ENCODE results near the gene WHRN. TPM values are rescaled to one million over a fixed set of nuclear protein-coding genes. Genes with fewer than 3 reads are reported as not detected.

WHRN gene
- total RNA-seq, 4 donors from 2014 or later = 8.1 to 12.6 (median 10.7) TPM

GRCh38 chr9:114465417-114465816 is 39.9 kb downstream of the WHRN start:
- Histone ChIP-seq H3K36me3 (peaks cover 0 to 43% (median 12%) of the 10 kb centered on the region in 4 donors), H3K27me3 (no peaks in the 10 kb centered on the region), H3K9me3 (peaks cover 0 to 11% (median 0%) of the 10 kb centered on the region in 4 donors), H3K27ac (replicated peaks in 1 of 4) (no peak overlapping the region), H3K4me1 (no peaks in the 10 kb centered on the region), H3K4me3 (no peak overlapping the region)
- TF ChIP-seq POLR2AphosphoS5 (IDR thresholded peaks at IDR 0.05) = no peak
- DNase-seq (ENCODE audit: extremely low spot score) = no peak
- intact Hi-C loops (cut with DNase I) = no loop called here
- WGBS = 90% methylated on average over 1 of the region's 4 CpGs

GRCh38 chr9:114464281-114465051 is 40.8 kb downstream of the WHRN start:
- 95% methylated on average over 4 of the region's 5 CpGs for WGBS
- Histone ChIP-seq H3K4me1 (no peaks in the 10 kb centered on the region), H3K4me3 (no peak overlapping the region), H3K36me3 (peaks cover 0 to 41% (median 10%) of the 10 kb centered on the region in 4 donors), H3K27me3 (no peaks in the 10 kb centered on the region), H3K9me3 (peaks cover 0 to 3% (median 0%) of the 10 kb centered on the region in 4 donors), H3K27ac (replicated peaks in 1 of 4) (no peak overlapping the region)
- intact Hi-C loops (cut with DNase I) = no loop called here
- TF ChIP-seq POLR2A (IDR thresholded peaks at IDR 0.05; ENCODE audit: low read depth) (no peak), CTCF (IDR thresholded peaks at IDR 0.05) (no peak), EP300 (IDR thresholded peaks at IDR 0.05) (no peak), POLR2AphosphoS5 (IDR thresholded peaks at IDR 0.05) (no peak)
- no peak for DNase-seq (ENCODE audit: extremely low spot score)

- H3K27ac ChIP-seq (replicated peaks in 1 of 4) = no peak overlapping the region
- H3K27me3 ChIP-seq = no peaks in the 10 kb centered on the region
- H3K36me3 ChIP-seq = peaks cover 0 to 31% (median 6%) of the 10 kb centered on the region in 4 donors
- no peak for DNase-seq (ENCODE audit: extremely low spot score)
- TF ChIP-seq EP300 (IDR thresholded peaks at IDR 0.05) (no peak), CTCF (IDR thresholded peaks at IDR 0.05) (no peak), POLR2A (IDR thresholded peaks at IDR 0.05; ENCODE audit: low read depth) (no peak), POLR2AphosphoS5 (IDR thresholded peaks at IDR 0.05) (no peak)
- H3K4me3 ChIP-seq = no peak overlapping the region
- no peaks in the 10 kb centered on the region for H3K9me3 ChIP-seq
- H3K4me1 ChIP-seq = no peaks in the 10 kb centered on the region
- 75% methylated on average over 5 of the region's 5 CpGs for WGBS
- intact Hi-C loops (cut with DNase I) = no loop called here
These were observed 42.5 kb downstream of the WHRN start for GRCh38 chr9:114462791-114463190.

- Histone ChIP-seq H3K9me3 (no peaks in the 10 kb centered on the region), H3K27ac (replicated peaks in 1 of 4) (no peak overlapping the region), H3K36me3 (peaks cover 0 to 31% (median 6%) of the 10 kb centered on the region in 4 donors), H3K4me1 (no peaks in the 10 kb centered on the region), H3K27me3 (no peaks in the 10 kb centered on the region), H3K4me3 (no peak overlapping the region)
- 71% methylated on average over 4 of the region's 4 CpGs for WGBS
- no peak for DNase-seq (ENCODE audit: extremely low spot score)
- TF ChIP-seq POLR2A (IDR thresholded peaks at IDR 0.05; ENCODE audit: low read depth) (no peak), CTCF (IDR thresholded peaks at IDR 0.05) (no peak), EP300 (IDR thresholded peaks at IDR 0.05) (no peak), POLR2AphosphoS5 (IDR thresholded peaks at IDR 0.05) (no peak)
- intact Hi-C loops (cut with DNase I) = no loop called here
These were observed 43.8 kb downstream of the WHRN start for GRCh38 chr9:114461468-114461867.

- no peak for DNase-seq (ENCODE audit: extremely low spot score)
- H3K27ac ChIP-seq (replicated peaks in 1 of 4) = no peak overlapping the region
- no peaks in the 10 kb centered on the region for H3K9me3 ChIP-seq
- no peaks in the 10 kb centered on the region for H3K4me1 ChIP-seq
- 57% methylated on average over 8 of the region's 8 CpGs for WGBS
- H3K4me3 ChIP-seq = no peak overlapping the region
- H3K27me3 ChIP-seq = no peaks in the 10 kb centered on the region
- H3K36me3 ChIP-seq = peaks cover 0 to 28% (median 6%) of the 10 kb centered on the region in 4 donors
- TF ChIP-seq POLR2A (IDR thresholded peaks at IDR 0.05; ENCODE audit: low read depth) = no peak
- no peak for TF ChIP-seq CTCF (IDR thresholded peaks at IDR 0.05)
- intact Hi-C loops (cut with DNase I) = no loop called here
These were observed 44.6 kb downstream of the WHRN start for GRCh38 chr9:114460513-114461199.
